Breast epithelium (tissue), 3 donors: ENCODE measurements around the gene HSPBP1.

ENCODE experiments used
- CTCF ChIP-seq, 3 donors: fragments of 450-650 bp; IDR thresholded peaks; one replicate each; pipeline ENCODE4 v1.5.1; 2016 to 2017; ENCODE audit warnings: antibody characterized with exemption in 3 of 3, mild to moderate bottlenecking in 3 of 3, moderate library complexity in 3 of 3
- POLR2A ChIP-seq: fragments of 450-650 bp; IDR thresholded peaks from one replicate; pipeline ENCODE4 v1.6.1; 2016; ENCODE audit warnings: antibody characterized with exemption, mild to moderate bottlenecking, moderate library complexity
- POLR2AphosphoS5 ChIP-seq, 3 donors: sonication (generic); formaldehyde crosslinking; IDR thresholded peaks; one replicate each; pipeline ENCODE4 v1.6.1; 2017; ENCODE audit warnings: antibody characterized with exemption in 3 of 3

- TF ChIP-seq CTCF (IDR thresholded peaks at IDR 0.05) (no peak), POLR2A (no peak), POLR2AphosphoS5 (IDR thresholded peaks at IDR 0.05) (peak in 2 of 3 donors; percentile 11 to 48)
Measured at GRCh38 chr19:55216461-55217198, 63.3 kb downstream of the HSPBP1 start.
